GM12878 (cell line): ENCODE results near the gene OTOG. TPM values are rescaled to one million over a fixed set of nuclear protein-coding genes. Genes with fewer than 3 reads are reported as not detected.

ENCODE experiments used
- ATAC-seq: fragments of 200-7000 bp; cut with Tn5 transposase; 3 replicates; pipeline ENCODE4 v1.9.1; 2020; ENCODE audit warnings: mild to moderate bottlenecking, moderate library complexity
- BruUV-seq: library from RNA; stranded (reverse); fragments of 400-500 nt; replicated peaks from 2 replicates; lab custom pipeline; 2021; lab: Mats Ljungman, UMichigan
- CTCF ChIA-PET: fragments of 300-600 bp; sonication (Branson Sonifier 250); formaldehyde crosslinking; extraction: SDS; loops from one replicate; lab custom pipeline; 2021; ENCODE audit warnings: inconsistent platforms; lab: Yijun Ruan, JAX
- POLR2A ChIA-PET: fragments of 350-600 bp; formaldehyde crosslinking; extraction: SDS; loops from one replicate; lab custom pipeline; 2021; ENCODE audit warnings: inconsistent platforms; lab: Charles Lee
- RAD21 ChIA-PET: fragments of 300-600 bp; sonication (Branson Sonifier 250); formaldehyde crosslinking; loops from one replicate; lab custom pipeline; 2023; ENCODE audit warnings: antibody characterized with exemption; ENCODE audit not compliant: unreplicated experiment; lab: Charles Lee
- SMC1A ChIA-PET: fragments of 300-600 bp; sonication (Branson Sonifier 250); formaldehyde crosslinking; loops from one replicate; lab custom pipeline; 2023; ENCODE audit not compliant: unreplicated experiment, uncharacterized antibody; lab: Charles Lee
- DNase-seq: peaks from one replicate; pipeline ENCODE4 v3.0.0-alpha.2; 2011; ENCODE audit warnings: low read depth, low spot score
- FAIRE-seq: peaks from 3 replicates; lab custom pipeline; 2011; peaks lifted over from hg19 to GRCh38; lab: Jason Lieb, UNC
- H2AFZ ChIP-seq: 2 replicates; pipeline ENCODE4 v1.6.0; 2011; ENCODE audit warnings: low read depth, low read length, control low read depth; ENCODE audit not compliant: control insufficient read depth
- H3K27ac ChIP-seq: 2 replicates; pipeline ENCODE4 v1.5.1; 2011; ENCODE audit warnings: control low read depth; ENCODE audit not compliant: control insufficient read depth, insufficient read depth
- H3K27me3 ChIP-seq, 2 experiments: replicated peaks in 1 of 2; 2 replicates each; pipeline versions ENCODE4 v1.6.0 to v1.6.1; 2011; ENCODE audit warnings: low read length in 1 of 2; ENCODE audit not compliant: control insufficient read depth in 2 of 2, insufficient read depth in 2 of 2
- H3K36me3 ChIP-seq, 2 experiments: 2 replicates each; pipeline ENCODE4 v1.5.1; 2011; ENCODE audit warnings: low read length in 1 of 2; ENCODE audit not compliant: control insufficient read depth in 2 of 2, insufficient read depth in 2 of 2
- H3K4me1 ChIP-seq: 2 replicates; pipeline ENCODE4 v1.6.1; 2011; ENCODE audit warnings: mild to moderate bottlenecking, low read length, moderate library complexity, mixed read lengths; ENCODE audit not compliant: control insufficient read depth, insufficient read depth
- H3K4me2 ChIP-seq: 2 replicates; pipeline ENCODE4 v1.6.0; 2011; ENCODE audit warnings: control low read depth; ENCODE audit not compliant: control insufficient read depth, insufficient read depth
- H3K4me3 ChIP-seq: fragments of 200-600 bp; sonication (generic); 2 replicates; pipeline ENCODE4 v1.5.1; 2016
- H3K79me2 ChIP-seq: 2 replicates; pipeline ENCODE4 v1.6.0; 2011; ENCODE audit warnings: low read length; ENCODE audit not compliant: control insufficient read depth, insufficient read depth
- H3K9ac ChIP-seq: 2 replicates; pipeline ENCODE4 v1.8.0; 2011; ENCODE audit warnings: low read length, control low read depth, mixed read lengths; ENCODE audit not compliant: control insufficient read depth, insufficient read depth
- H3K9me3 ChIP-seq: replicated peaks from 3 replicates; pipeline ENCODE4 v1.5.1; 2011; ENCODE audit warnings: mild to moderate bottlenecking, low read length; ENCODE audit not compliant: control insufficient read depth, insufficient read depth
- H4K20me1 ChIP-seq: 2 replicates; pipeline ENCODE4 v1.6.0; 2011; ENCODE audit not compliant: control insufficient read depth, insufficient read depth
- CREM ChIP-seq: IDR thresholded peaks from 2 replicates; pipeline ENCODE4 v1.6.1; 2014; ENCODE audit warnings: antibody characterized with exemption, low read depth
- RBBP5 ChIP-seq: fragments of 200-600 bp; sonication (generic); conservative IDR thresholded peaks from 2 replicates; pipeline ENCODE4 v1.6.1; 2016
- SRF ChIP-seq, 2 experiments: IDR thresholded peaks; 2 replicates each; pipeline ENCODE4 v1.6.1; 2011; ENCODE audit warnings: low read depth in 2 of 2, low read length in 2 of 2, mild to moderate bottlenecking in 1 of 2, moderate library complexity in 1 of 2
- ZNF24 ChIP-seq: fragments of 450-650 bp; IDR thresholded peaks from 2 replicates; pipeline ENCODE4 v1.6.1; 2017; ENCODE audit warnings: antibody characterized with exemption, mild to moderate bottlenecking
- ZNF384 ChIP-seq: IDR thresholded peaks from 2 replicates; pipeline ENCODE4 v1.6.1; 2012; ENCODE audit warnings: low read depth, mild to moderate bottlenecking, low read length, improper control_type of control experiment, borderline replicate concordance
- in situ Hi-C: fragments of 300-500 bp; cut with MboI; formaldehyde crosslinking; loops from 9 replicates; pipeline ENCODE4 v1.14.3; 2018; ENCODE audit warnings: mixed read lengths
- intact Hi-C: fragments of 100-400 bp; cut with micrococcal nuclease; formaldehyde crosslinking; loops from one replicate; pipeline ENCODE4 v1.14.2; 2022; ENCODE audit not compliant: unreplicated experiment
- polyA plus RNA-seq, 11 experiments: library from polyadenylated mRNA; depleted of rRNA in 4 of 11; unstranded in 6 of 11; stranded (reverse) in 5 of 11; fragments of >200 nt; fragmentation: Nextera tagmentation in 4 of 11; fragmentation: Illumina TruSeq in 1 of 11; extraction: Ambion mirVana in 4 of 11; extraction: Trizol in 1 of 11; gene quantifications; 1 replicate in 1 of 11; 2 replicates in 10 of 11; pipeline versions ENCODE4 v1.2.1 to v1.2.3, GENCODE V29; 2011 to 2016; ENCODE audit warnings: inconsistent platforms in 2 of 11, missing spikeins in 2 of 11, low read depth in 1 of 11
- total RNA-seq, 4 experiments: library from RNA; depleted of rRNA in 3 of 4; stranded (reverse); fragments of >200 nt in 3 of 4; fragmentation: Illumina TruSeq in 1 of 4; extraction: Trizol in 1 of 4; gene quantifications; 2 replicates each; pipeline versions ENCODE4 v1.2.1 to v1.2.3, GENCODE V29; 2013 to 2021
- TF ChIP-seq, protein P1 (sequence below): fragments of 450-650 bp; IDR thresholded peaks from 2 replicates; pipeline ENCODE4 v1.6.1; 2017; ENCODE audit warnings: antibody characterized with exemption, mild to moderate bottlenecking, moderate library complexity
- TF ChIP-seq, protein P2 (sequence below): fragments of 450-650 bp; IDR thresholded peaks from 2 replicates; pipeline ENCODE4 v1.6.1; 2017; ENCODE audit warnings: low read depth, mild to moderate bottlenecking, moderate library complexity
- TF ChIP-seq, protein P3 (sequence below): fragments of 450-650 bp; IDR thresholded peaks from 2 replicates; pipeline ENCODE4 v1.6.1; 2018; ENCODE audit warnings: borderline replicate concordance, mild to moderate bottlenecking; ENCODE audit not compliant: partially characterized antibody

OTOG gene
- total and polyA plus RNA-seq, 10 of the 15 experiments (the other 5 are each of a cell fraction or from before 2014, with no cell fraction given), result not detected

DNA sequence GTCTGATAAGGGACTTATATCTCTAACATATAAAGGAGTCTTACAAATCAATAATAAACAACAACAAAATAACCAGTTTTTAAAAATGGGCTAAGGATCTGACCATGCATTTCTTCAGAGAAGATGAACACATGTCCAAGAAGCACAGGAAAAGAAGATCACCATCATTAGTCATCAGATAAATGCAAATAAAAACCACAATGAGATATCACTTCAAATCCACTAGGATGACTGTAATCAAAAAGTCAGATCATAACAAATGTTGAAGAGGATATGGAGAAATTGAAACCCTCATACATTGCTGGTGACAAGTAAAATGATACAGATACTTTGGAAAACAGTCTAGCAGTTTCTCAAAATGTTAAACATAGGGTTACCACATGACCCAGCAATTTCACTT, 111.2 kb downstream of the OTOG start (continued):
- TF ChIP-seq SRF (IDR thresholded peaks at IDR 0.05; ENCODE audit: low read depth in 2 of 2, low read length in 2 of 2), result no peak
- TF ChIP-seq RBBP5, result no peak
- no peak for TF ChIP-seq CREM
- TF ChIP-seq, protein P1, sequence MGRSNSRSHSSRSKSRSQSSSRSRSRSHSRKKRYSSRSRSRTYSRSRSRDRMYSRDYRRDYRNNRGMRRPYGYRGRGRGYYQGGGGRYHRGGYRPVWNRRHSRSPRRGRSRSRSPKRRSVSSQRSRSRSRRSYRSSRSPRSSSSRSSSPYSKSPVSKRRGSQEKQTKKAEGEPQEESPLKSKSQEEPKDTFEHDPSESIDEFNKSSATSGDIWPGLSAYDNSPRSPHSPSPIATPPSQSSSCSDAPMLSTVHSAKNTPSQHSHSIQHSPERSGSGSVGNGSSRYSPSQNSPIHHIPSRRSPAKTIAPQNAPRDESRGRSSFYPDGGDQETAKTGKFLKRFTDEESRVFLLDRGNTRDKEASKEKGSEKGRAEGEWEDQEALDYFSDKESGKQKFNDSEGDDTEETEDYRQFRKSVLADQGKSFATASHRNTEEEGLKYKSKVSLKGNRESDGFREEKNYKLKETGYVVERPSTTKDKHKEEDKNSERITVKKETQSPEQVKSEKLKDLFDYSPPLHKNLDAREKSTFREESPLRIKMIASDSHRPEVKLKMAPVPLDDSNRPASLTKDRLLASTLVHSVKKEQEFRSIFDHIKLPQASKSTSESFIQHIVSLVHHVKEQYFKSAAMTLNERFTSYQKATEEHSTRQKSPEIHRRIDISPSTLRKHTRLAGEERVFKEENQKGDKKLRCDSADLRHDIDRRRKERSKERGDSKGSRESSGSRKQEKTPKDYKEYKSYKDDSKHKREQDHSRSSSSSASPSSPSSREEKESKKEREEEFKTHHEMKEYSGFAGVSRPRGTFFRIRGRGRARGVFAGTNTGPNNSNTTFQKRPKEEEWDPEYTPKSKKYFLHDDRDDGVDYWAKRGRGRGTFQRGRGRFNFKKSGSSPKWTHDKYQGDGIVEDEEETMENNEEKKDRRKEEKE, result no peak
- TF ChIP-seq, protein P2, sequence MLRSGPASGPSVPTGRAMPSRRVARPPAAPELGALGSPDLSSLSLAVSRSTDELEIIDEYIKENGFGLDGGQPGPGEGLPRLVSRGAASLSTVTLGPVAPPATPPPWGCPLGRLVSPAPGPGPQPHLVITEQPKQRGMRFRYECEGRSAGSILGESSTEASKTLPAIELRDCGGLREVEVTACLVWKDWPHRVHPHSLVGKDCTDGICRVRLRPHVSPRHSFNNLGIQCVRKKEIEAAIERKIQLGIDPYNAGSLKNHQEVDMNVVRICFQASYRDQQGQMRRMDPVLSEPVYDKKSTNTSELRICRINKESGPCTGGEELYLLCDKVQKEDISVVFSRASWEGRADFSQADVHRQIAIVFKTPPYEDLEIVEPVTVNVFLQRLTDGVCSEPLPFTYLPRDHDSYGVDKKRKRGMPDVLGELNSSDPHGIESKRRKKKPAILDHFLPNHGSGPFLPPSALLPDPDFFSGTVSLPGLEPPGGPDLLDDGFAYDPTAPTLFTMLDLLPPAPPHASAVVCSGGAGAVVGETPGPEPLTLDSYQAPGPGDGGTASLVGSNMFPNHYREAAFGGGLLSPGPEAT, result no peak
- TF ChIP-seq, all 136 proteins: peak for 0

DNA sequence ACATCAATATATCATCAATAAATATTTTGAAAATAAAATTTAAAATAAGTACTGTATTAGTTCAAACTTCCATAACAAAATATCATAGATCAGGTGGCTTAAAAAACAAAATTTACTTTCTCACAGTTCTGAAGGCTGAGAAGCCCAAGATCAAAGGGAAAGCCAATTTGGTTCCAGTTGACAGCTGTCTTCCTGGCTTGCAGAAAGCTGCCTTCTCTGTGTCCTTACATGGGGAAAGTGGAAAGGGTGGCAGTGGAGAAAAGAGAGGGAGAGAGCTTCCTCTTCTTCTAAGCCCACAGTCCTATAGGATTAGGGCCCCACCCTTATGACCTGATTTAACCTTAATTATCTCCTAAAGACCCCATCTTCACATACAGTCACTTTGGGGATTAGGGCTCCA, 121.1 kb downstream of the OTOG start:
- no peak for ATAC-seq
- no peaks in the 10 kb centered on the region for H3K4me1 ChIP-seq
- H3K27ac ChIP-seq, result no peak overlapping the region
- no peak overlapping the region for H3K9ac ChIP-seq
- H3K79me2 ChIP-seq, result no peaks in the 10 kb centered on the region
- SMC1A ChIA-PET, result interaction anchor here (0.7 kb wide), 1 partner anchor 37 kb away, joined by 3 read pairs; no protein-coding TSS in a partner anchor
- H2AFZ ChIP-seq, result no peak overlapping the region
- POLR2A ChIA-PET, result no interaction called here
- no peak overlapping the region for H3K4me2 ChIP-seq
- RAD21 ChIA-PET, result no interaction called here
- TF ChIP-seq ZNF24 (no peak), ZNF384 (no peak)
- TF ChIP-seq, protein P3, sequence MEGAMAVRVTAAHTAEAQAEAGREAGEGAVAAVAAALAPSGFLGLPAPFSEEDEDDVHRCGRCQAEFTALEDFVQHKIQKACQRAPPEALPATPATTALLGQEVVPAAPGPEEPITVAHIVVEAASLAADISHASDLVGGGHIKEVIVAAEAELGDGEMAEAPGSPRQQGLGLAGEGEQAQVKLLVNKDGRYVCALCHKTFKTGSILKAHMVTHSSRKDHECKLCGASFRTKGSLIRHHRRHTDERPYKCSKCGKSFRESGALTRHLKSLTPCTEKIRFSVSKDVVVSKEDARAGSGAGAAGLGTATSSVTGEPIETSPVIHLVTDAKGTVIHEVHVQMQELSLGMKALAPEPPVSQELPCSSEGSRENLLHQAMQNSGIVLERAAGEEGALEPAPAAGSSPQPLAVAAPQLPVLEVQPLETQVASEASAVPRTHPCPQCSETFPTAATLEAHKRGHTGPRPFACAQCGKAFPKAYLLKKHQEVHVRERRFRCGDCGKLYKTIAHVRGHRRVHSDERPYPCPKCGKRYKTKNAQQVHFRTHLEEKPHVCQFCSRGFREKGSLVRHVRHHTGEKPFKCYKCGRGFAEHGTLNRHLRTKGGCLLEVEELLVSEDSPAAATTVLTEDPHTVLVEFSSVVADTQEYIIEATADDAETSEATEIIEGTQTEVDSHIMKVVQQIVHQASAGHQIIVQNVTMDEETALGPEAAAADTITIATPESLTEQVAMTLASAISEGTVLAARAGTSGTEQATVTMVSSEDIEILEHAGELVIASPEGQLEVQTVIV, result no peak
- no peaks in the 10 kb centered on the region for H3K9me3 ChIP-seq
- peaks cover 2% of the 10 kb centered on the region in 2 experiments; a peak in 2 of 4 replicates for H3K27me3 ChIP-seq
- DNase-seq, result no peak
- intact Hi-C loops (no loop called here), in situ Hi-C loops (no loop called here)
- no peak for FAIRE-seq
- H4K20me1 ChIP-seq, result 0 out of 2 replicates have a peak, but pooled peaks cover 2% of the 10 kb centered on the region
- CTCF ChIA-PET, result interaction anchor here (1.5 to 2.0 kb wide), 3 partner anchors 11 to 63 kb away, joined by 5 to 7 read pairs (median 5); no protein-coding TSS in a partner anchor
- no peak overlapping the region for H3K4me3 ChIP-seq
- no TSS peak for BruUV-seq
- no peaks in the 10 kb centered on the region for H3K36me3 ChIP-seq
